Measurements from ENCODE around the gene PRELID2. TPM values are rescaled to one million over a fixed set of nuclear protein-coding genes. Genes with fewer than 3 reads are reported as not detected.

PRELID2 gene
- total RNA-seq, 6 donors from 2014 or later: 3.2 to 13.7 (median 6.5) TPM

DNA sequence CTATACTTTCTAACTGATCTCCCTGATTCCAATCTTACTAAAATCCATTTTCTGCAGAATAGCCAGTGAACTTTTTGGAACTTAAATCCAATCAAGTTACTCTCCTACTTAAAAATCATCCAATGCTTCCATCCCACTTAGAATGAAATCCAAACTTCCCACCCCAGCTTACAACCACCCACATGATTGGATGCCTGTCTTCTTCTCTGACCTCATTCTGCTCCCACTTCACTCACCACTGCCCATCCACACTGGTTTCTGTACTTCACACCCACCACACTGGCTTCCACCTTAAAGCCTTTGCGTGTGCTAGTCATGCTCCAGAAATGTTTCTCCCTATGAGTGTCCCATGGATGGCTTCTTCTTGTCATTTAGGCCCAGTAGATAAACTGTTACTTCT is 119.7 kb downstream of the PRELID2 start:
- Histone ChIP-seq H3K27ac (no peak overlapping the region), H3K4me1 (no peaks in the 10 kb centered on the region), H3K27me3 (no peaks in the 10 kb centered on the region), H3K4me3 (no peak overlapping the region), H3K36me3 (no peaks in the 10 kb centered on the region), H3K9me3 (no peaks in the 10 kb centered on the region)
- 100% methylated on average over 1 of the region's 1 CpG for WGBS, 2 donors
- ATAC-seq (ENCODE audit: low FRiP score in 2 of 2): no peak
- TF ChIP-seq CTCF (IDR thresholded peaks at IDR 0.05) (no peak), POLR2A (IDR thresholded peaks at IDR 0.05) (no peak), EP300 (IDR thresholded peaks at IDR 0.05) (no peak), POLR2AphosphoS5 (IDR thresholded peaks at IDR 0.05) (no peak)
- no peak for DNase-seq

DNA sequence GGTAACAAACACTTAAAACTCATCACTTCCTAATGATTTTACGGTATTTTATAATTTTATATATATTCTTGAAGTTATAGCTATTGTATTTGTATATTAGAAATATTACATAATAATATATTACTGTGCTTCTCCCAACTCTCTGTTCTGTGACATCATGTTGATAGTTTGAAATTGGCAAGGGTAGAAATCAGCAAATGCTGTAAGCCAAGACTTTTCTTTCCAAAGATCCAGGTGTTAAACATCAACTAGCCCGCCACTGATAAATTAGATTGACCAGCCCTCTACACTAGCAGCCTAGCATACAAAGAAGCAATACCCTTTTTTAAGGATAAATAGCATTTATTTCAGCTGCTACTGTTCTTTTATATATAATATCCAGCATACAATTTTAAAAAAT is 122.9 kb downstream of the PRELID2 start:
- Histone ChIP-seq H3K27me3 (no peaks in the 10 kb centered on the region), H3K36me3 (no peaks in the 10 kb centered on the region), H3K9me3 (no peaks in the 10 kb centered on the region), H3K27ac (no peak overlapping the region), H3K4me1 (no peaks in the 10 kb centered on the region), H3K4me3 (no peak overlapping the region)
- ATAC-seq (ENCODE audit: low FRiP score in 2 of 2) (no peak), DNase-seq (no peak)
- WGBS, 2 donors: 95% methylated on average over 2 of the region's 2 CpGs
- TF ChIP-seq EP300 (IDR thresholded peaks at IDR 0.05) (no peak), POLR2AphosphoS5 (IDR thresholded peaks at IDR 0.05) (no peak), POLR2A (IDR thresholded peaks at IDR 0.05) (no peak), CTCF (IDR thresholded peaks at IDR 0.05) (no peak)

DNA sequence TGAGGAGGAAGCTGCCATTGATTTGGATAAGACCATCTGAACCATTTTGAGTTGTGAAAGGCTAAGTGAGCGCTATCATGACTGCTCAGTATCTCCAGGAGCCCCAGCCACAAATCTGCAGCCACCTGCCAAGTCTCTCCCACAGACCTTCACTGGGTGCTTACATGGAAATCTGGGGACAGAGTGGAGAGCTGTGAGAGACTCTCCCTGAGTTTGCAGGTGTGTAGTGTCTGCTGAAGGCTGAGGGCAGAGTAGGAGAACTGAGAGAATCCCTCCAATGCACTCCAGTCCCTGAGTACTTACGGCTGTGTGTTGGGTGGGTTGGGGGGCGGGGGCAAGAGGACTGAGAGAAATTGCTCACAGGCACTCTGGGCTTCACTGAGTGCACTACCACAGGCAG is 123.7 kb downstream of the PRELID2 start:
- TF ChIP-seq POLR2AphosphoS5 (IDR thresholded peaks at IDR 0.05): no peak
- TF ChIP-seq POLR2A (IDR thresholded peaks at IDR 0.05): no peak
- TF ChIP-seq EP300 (IDR thresholded peaks at IDR 0.05): no peak
- no peak for TF ChIP-seq CTCF (IDR thresholded peaks at IDR 0.05)

More for the DNA sequence above, 123.7 kb downstream of the PRELID2 start:
- H3K4me1 ChIP-seq: no peaks in the 10 kb centered on the region
- no peaks in the 10 kb centered on the region for H3K27me3 ChIP-seq
- DNase-seq (no peak), ATAC-seq (ENCODE audit: low FRiP score in 2 of 2) (no peak)
- WGBS, 2 donors: 86 to 93% methylated on average over 3 of the region's 3 CpGs
- no peak overlapping the region for H3K4me3 ChIP-seq
- H3K36me3 ChIP-seq: no peaks in the 10 kb centered on the region
- H3K9me3 ChIP-seq: no peaks in the 10 kb centered on the region
- H3K27ac ChIP-seq: no peak overlapping the region

Other genes starting within 250 kb of the PRELID2 start
- gene GRXCR2, start 37.7 kb upstream of the PRELID2 start, total RNA-seq: not detected
- 10 to 100 TPM in 4 of 6 donors, 1 to 10 TPM in 2; 9.2 to 19.3 (median 14.3) TPM for gene SH3RF2, start 101.2 kb upstream of the PRELID2 start, total RNA-seq

Measured in upper lobe of left lung (tissue), 6 donors.